Psoas muscle (tissue), 8 donors: ENCODE measurements around the gene CTTNBP2. TPM values are rescaled to one million over a fixed set of nuclear protein-coding genes. Genes with fewer than 3 reads are reported as not detected.

ENCODE experiments used
- ATAC-seq, 4 donors: fragments of 200-7000 bp; cut with Tn5 transposase; one replicate each; pipeline ENCODE4 v1.9.1; 2020; ENCODE audit warnings: moderate library complexity in 3 of 4, mild to moderate bottlenecking in 2 of 4
- DNase-seq, 2 donors: peaks; one replicate each; pipeline ENCODE4 v3.0.0-alpha.2; 2020
- H3K27ac ChIP-seq: fragments of 200-600 bp; one replicate; pipeline ENCODE4 v1.8.0; 2022
- H3K27me3 ChIP-seq, 3 donors: fragments of 200-600 bp in 1 of 3; one replicate each; pipeline versions ENCODE4 v1.6.1 to v1.8.0; 2013 to 2022; ENCODE audit warnings: low read length in 2 of 3, mild to moderate bottlenecking in 2 of 3, moderate library complexity in 1 of 3; ENCODE audit not compliant: insufficient read depth in 3 of 3
- H3K36me3 ChIP-seq, 2 donors: fragments of 200-600 bp in 1 of 2; one replicate each; pipeline versions ENCODE4 v1.6.1 to v1.8.0; 2013 to 2022; ENCODE audit warnings: low read depth in 1 of 2, mild to moderate bottlenecking in 1 of 2, moderate library complexity in 1 of 2; ENCODE audit not compliant: insufficient read depth in 1 of 2
- H3K4me1 ChIP-seq: fragments of 200-600 bp; one replicate; pipeline ENCODE4 v1.8.0; 2022
- H3K4me3 ChIP-seq: fragments of 200-600 bp; one replicate; pipeline ENCODE4 v1.8.0; 2022; ENCODE audit warnings: mild to moderate bottlenecking
- H3K9me3 ChIP-seq: fragments of 200-600 bp; one replicate; pipeline ENCODE4 v1.8.0; 2022
- CTCF ChIP-seq: fragments of 200-600 bp; IDR thresholded peaks from one replicate; pipeline ENCODE4 v1.8.0; 2022; ENCODE audit warnings: antibody characterized with exemption
- WGBS, 3 donors: extraction: QIAGEN DNeasy Blood & Tissue Kit; methylation state at CpG; one replicate each; pipeline versions ENCODE4 v1.1.6 to v1.1.7; 2013; 5-methylcytosine and 5-hydroxymethylcytosine counted together
- intact Hi-C, 2 donors: fragments of 100-400 bp; cut with DNase I; formaldehyde crosslinking; loops; one replicate each; pipeline versions ENCODE4 v1.11.0 to v1.14.2; 2022
- polyA plus RNA-seq, 3 donors: library from polyadenylated mRNA; stranded (reverse); fragments of 200-250 nt; gene quantifications; one replicate each; pipeline ENCODE4 v1.2.3, GENCODE V29; 2013
- total RNA-seq, 4 donors: library from RNA; stranded (reverse); fragmentation: NEBNext Ultra II Directional in 2 of 4; extraction: Animal tissue kit (Norgen Biotek cat#: 25700) in 2 of 4; gene quantifications; one replicate each; pipeline versions ENCODE4 v1.2.1 to v1.2.4, GENCODE V29; 2021 to 2023
- donor health status: healthy with polysubstance abuse.
- donor health status: DM: no; HTN: no; CAD: no; lungs with moderate emphysema.
- donor health status: Bipolar disorder and iron deficiency.
- donor health status: healthy.
- donor health status: DM: yes; HTN: yes; CAD: no.
- donor health status: DM: no; HTN: no; CAD: no.
- donor health status: DM: no; HTN: no; CAD: no.
- donor health status: DM: yes; HTN: yes; CAD: no.

Gene CTTNBP2
- total and polyA plus RNA-seq, 7 donors, result 0.10 to 1.8 (median 0.38) TPM

GRCh38 chr7:117857718-117858117 lies 15.5 kb downstream of the CTTNBP2 start:
- Histone ChIP-seq H3K27ac (no peak overlapping the region), H3K4me1 (no peaks in the 10 kb centered on the region), H3K27me3 (no peaks in the 10 kb centered on the region), H3K9me3 (no peaks in the 10 kb centered on the region), H3K4me3 (no peak overlapping the region), H3K36me3 (no peaks in the 10 kb centered on the region)
- ATAC-seq (no peak), DNase-seq (no peak)
- 92 to 97% (median 94%) methylated on average over 6 of the region's 6 CpGs for WGBS, 3 donors
- intact Hi-C loops, result no loop called here
- TF ChIP-seq CTCF, result no peak

DNA sequence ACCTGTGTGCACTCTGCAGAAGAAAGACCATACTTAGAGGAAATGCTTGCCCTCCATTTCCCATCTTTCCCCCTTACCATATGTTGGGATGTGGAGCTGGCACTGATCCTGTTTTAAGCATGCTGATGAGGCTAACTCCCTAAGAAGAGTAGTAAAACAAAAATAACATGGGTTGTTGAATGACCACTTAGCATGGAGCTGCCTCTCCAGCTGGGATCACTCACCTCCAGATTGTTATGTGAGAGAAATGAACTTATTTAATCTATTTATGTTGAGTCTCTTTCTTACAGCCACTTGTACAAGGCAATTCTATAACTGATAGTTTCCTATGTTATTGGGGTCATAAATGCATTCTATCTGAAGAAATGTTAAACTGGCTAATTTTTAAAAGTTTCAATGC lies 17.0 kb downstream of the CTTNBP2 start:
- DNase-seq (no peak), ATAC-seq (no peak)
- Histone ChIP-seq H3K4me1 (no peaks in the 10 kb centered on the region), H3K27ac (no peak overlapping the region), H3K36me3 (no peaks in the 10 kb centered on the region), H3K9me3 (no peaks in the 10 kb centered on the region), H3K4me3 (no peak overlapping the region), H3K27me3 (no peaks in the 10 kb centered on the region)
- intact Hi-C loops, result no loop called here
- TF ChIP-seq CTCF, result no peak

DNA sequence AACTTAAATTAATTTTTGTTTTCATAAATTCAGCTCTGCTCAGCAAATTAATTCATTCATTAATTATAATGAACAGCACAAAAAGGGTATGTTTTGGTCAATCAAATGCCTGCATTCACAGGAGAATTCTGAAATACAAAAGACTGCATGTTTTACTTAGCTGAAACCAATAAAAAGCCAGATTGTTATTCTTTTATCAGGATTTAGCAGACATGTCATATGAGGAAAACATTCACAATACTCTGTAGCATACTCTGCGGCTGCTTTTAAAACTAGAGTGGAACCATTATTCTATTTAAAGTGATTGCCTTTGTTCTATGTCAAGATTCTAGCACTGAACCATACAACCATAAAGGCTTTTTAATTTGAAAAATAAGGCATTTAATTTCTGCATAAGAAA lies 19.1 kb downstream of the CTTNBP2 start:
- ATAC-seq (no peak), DNase-seq (no peak)
- Histone ChIP-seq H3K4me3 (no peak overlapping the region), H3K27ac (no peak overlapping the region), H3K36me3 (no peaks in the 10 kb centered on the region), H3K4me1 (no peaks in the 10 kb centered on the region), H3K9me3 (no peaks in the 10 kb centered on the region), H3K27me3 (no peaks in the 10 kb centered on the region)
- no peak for TF ChIP-seq CTCF
- intact Hi-C loops, result no loop called here
- 78 to 89% (median 80%) methylated on average over 1 of the region's 1 CpG for WGBS, 3 donors

GRCh38 chr7:117848941-117849340 lies 24.3 kb downstream of the CTTNBP2 start:
- H3K9me3 ChIP-seq, result no peaks in the 10 kb centered on the region
- H3K4me3 ChIP-seq, result no peak overlapping the region
- 85 to 89% (median 87%) methylated on average over 7 of the region's 7 CpGs for WGBS, 3 donors
- H3K36me3 ChIP-seq, result no peaks in the 10 kb centered on the region
- H3K4me1 ChIP-seq, result no peaks in the 10 kb centered on the region
- no peak for TF ChIP-seq CTCF
- intact Hi-C loops, result no loop called here
- no peak overlapping the region for H3K27ac ChIP-seq
- ATAC-seq (no peak), DNase-seq (no peak)
- H3K27me3 ChIP-seq, result no peaks in the 10 kb centered on the region

DNA sequence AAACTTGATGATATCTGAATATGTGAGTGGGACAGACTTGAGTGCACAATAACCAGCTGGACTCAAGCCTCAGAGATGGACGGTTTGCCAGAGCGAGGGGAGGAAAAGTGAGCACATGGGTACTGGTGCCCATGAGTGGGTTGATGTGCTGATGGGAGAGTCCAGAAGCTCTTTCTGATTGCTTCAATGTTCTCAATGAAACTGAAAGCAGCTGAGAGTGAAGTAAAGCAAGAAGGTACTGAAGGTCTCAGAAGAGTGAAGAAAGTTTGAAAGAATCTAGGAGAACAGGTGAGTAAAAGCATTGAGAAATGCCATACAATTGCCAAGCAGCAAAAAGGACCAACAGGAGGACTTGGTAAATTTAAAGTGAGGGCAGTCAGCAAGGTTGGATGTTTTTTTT lies 28.6 kb downstream of the CTTNBP2 start:
- DNase-seq (no peak), ATAC-seq (no peak)
- H3K27ac ChIP-seq, result no peak overlapping the region
- H3K36me3 ChIP-seq, result no peaks in the 10 kb centered on the region
- intact Hi-C loops, result no loop called here
- H3K27me3 ChIP-seq, result peaks cover 0 to 4% (median 0%) of the 10 kb centered on the region in 3 donors
- no peak overlapping the region for H3K4me3 ChIP-seq
- H3K9me3 ChIP-seq, result no peaks in the 10 kb centered on the region
- H3K4me1 ChIP-seq, result no peaks in the 10 kb centered on the region
- WGBS, 3 donors, result 87 to 91% (median 89%) methylated on average over 2 of the region's 2 CpGs
- no peak for TF ChIP-seq CTCF
